Muscle of leg (tissue), 11 donors: Measurements from ENCODE around the gene PPM1G. TPM values are rescaled to one million over a fixed set of nuclear protein-coding genes. Genes with fewer than 3 reads are reported as not detected.

ENCODE experiments used
- DNase-seq: peaks from one replicate; pipeline ENCODE4 v3.0.0; 2013
- H3K27ac ChIP-seq: one replicate; pipeline ENCODE4 v1.5.1; 2013; ENCODE audit warnings: mild to moderate bottlenecking, low read length, control low read depth
- H3K27me3 ChIP-seq: one replicate; pipeline ENCODE4 v1.6.1; 2013; ENCODE audit warnings: low read length; ENCODE audit not compliant: control insufficient read depth, insufficient read depth
- H3K36me3 ChIP-seq: one replicate; pipeline ENCODE4 v1.6.1; 2013; ENCODE audit warnings: low read length; ENCODE audit not compliant: control insufficient read depth, insufficient read depth
- H3K4me1 ChIP-seq: one replicate; pipeline ENCODE4 v1.6.1; 2013; ENCODE audit warnings: low read length; ENCODE audit not compliant: control insufficient read depth, insufficient read depth
- H3K4me3 ChIP-seq: one replicate; pipeline ENCODE4 v1.5.1; 2013; ENCODE audit warnings: low read length, control low read depth
- H3K9me3 ChIP-seq: replicated peaks from 2 replicates; pipeline ENCODE4 v1.6.1; 2013; ENCODE audit warnings: low read depth, low read length; ENCODE audit not compliant: control insufficient read depth
- WGBS: methylation state at CpG from one replicate; pipeline ENCODE4 v1.1.5; 2013; ENCODE audit warnings: missing lambda C conversion rate; ENCODE audit not compliant: insufficient coverage; 5-methylcytosine and 5-hydroxymethylcytosine counted together
- polyA plus RNA-seq, 8 donors: library from polyadenylated mRNA; unstranded; fragments of 120-200 nt; gene quantifications; one replicate each; pipeline versions ENCODE4 v1.2.1 to v1.2.3, GENCODE V29; 2013; ENCODE audit warnings: inconsistent platforms in 1 of 8, low replicate concordance in 1 of 8; ENCODE audit not compliant: insufficient read length in 8 of 8, insufficient read depth in 1 of 8
- total RNA-seq: library from RNA; stranded (reverse); fragments of 120-200 nt; gene quantifications from one replicate; pipeline ENCODE4 v1.2.4, GENCODE V29; 2013

PPM1G gene
- total and polyA plus RNA-seq, 9 donors = 39.0 to 70.1 (median 60.0) TPM

GRCh38 chr2:27421660-27422250, 12.4 kb upstream of the PPM1G start:
- DNase-seq = no peak
- no peaks in the 10 kb centered on the region for H3K9me3 ChIP-seq
- no peaks in the 10 kb centered on the region for H3K4me1 ChIP-seq
- no peaks in the 10 kb centered on the region for H3K27me3 ChIP-seq
- no CpG with 5 or more reads among the region's 4 CpGs for WGBS
- H3K27ac ChIP-seq = no peak overlapping the region
- no peaks in the 10 kb centered on the region for H3K36me3 ChIP-seq
- no peak overlapping the region for H3K4me3 ChIP-seq

DNA sequence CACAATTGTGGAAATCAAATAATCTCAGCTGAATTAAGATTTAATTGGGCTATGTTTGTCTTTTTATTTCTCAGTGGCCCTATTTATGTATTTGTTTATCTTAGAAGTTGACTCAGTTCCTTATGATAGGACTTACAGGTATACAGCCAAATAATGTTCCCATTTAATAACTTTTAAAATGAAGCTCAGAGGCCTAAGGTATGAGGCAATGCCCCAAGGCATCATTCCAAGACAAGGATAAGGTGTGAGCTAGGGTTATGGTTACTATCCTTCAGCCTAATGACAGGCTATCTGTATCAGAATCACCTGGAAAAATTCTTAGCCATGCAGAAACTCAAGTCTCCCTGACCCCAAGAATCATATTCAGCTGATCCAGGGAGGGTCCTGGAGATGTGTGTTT, 11.6 kb upstream of the PPM1G start:
- H3K9me3 ChIP-seq = no peaks in the 10 kb centered on the region
- no peaks in the 10 kb centered on the region for H3K36me3 ChIP-seq
- no peak overlapping the region for H3K4me3 ChIP-seq
- H3K27ac ChIP-seq = no peak overlapping the region
- no peaks in the 10 kb centered on the region for H3K27me3 ChIP-seq
- H3K4me1 ChIP-seq = no peaks in the 10 kb centered on the region
- DNase-seq = no peak

DNA sequence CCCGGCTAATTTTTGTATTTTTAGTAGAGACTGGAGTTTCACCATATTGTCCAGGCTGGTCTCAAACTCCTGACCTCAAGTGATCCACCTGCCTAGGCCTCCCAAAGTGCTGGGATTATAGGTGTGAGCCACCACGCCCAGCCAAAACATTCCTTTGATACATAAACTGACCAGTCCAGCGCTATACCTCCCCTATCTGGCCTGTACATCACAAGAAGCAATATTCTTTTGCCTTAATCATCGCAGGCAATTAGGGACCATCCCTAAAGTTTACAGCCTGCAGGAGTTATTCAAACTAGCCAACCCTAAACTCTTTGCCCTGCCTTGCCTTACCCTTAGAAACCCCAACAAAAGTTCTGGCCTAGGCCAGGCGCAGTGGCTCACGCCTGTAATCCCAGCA, 6.8 kb upstream of the PPM1G start:
- no peaks in the 10 kb centered on the region for H3K9me3 ChIP-seq
- no peaks in the 10 kb centered on the region for H3K27me3 ChIP-seq
- no peaks in the 10 kb centered on the region for H3K4me1 ChIP-seq
- H3K27ac ChIP-seq = no peak overlapping the region
- DNase-seq = no peak
- H3K4me3 ChIP-seq = no peak overlapping the region
- WGBS = 85% methylated on average over 3 of the region's 6 CpGs
- no peaks in the 10 kb centered on the region for H3K36me3 ChIP-seq

DNA sequence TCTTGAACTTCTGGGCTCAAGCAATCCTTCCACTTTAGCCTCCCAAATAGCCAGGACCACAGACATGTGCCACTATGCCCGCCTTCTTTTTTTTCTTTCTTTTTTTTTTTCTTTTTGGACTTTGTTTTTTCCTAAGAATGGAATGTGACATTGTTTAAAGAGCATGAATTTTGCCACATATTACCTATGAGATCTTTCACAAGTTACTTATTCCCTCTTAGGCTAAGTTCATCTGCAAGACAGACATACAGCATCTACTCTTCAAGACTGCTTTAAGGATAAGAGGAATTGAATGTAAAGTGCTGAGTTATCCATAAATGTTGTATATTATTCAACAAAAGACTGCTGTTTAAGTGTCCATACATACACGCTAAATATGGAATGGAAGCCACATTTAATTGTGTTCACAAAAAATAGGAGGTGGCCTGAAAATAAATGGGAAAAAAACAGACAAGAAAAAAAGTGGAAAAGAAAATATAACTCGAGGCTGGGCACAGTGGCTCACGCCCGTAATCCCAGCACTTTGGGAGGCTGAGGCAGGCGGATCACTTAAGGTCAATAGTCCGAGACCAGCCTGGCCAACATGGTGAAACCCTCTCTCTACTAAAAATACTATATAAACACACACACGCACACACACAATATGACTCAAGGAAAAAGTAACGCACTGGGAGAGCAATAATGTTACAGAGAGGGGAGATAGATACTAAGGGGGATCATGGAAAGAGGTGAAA, 3.2 kb upstream of the PPM1G start:
- peaks cover 1% of the 10 kb centered on the region for H3K36me3 ChIP-seq
- no peak overlapping the region for H3K4me3 ChIP-seq
- no peak for DNase-seq
- 95% methylated on average over 3 of the region's 9 CpGs for WGBS
- no peaks in the 10 kb centered on the region for H3K9me3 ChIP-seq
- peaks cover 14% of the 10 kb centered on the region for H3K4me1 ChIP-seq
- no peak overlapping the region for H3K27ac ChIP-seq
- no peaks in the 10 kb centered on the region for H3K27me3 ChIP-seq

- Histone ChIP-seq H3K4me1 (peaks cover 14% of the 10 kb centered on the region), H3K9me3 (no peaks in the 10 kb centered on the region), H3K4me3 (peak overlapping the region; percentile 86), H3K27me3 (no peaks in the 10 kb centered on the region), H3K36me3 (peaks cover 9% of the 10 kb centered on the region), H3K27ac (peak overlapping the region; percentile 82)
- WGBS = 0% methylated on average over 22 of the region's 33 CpGs
- no peak for DNase-seq
These were observed 630 bp downstream of the PPM1G start for GRCh38 chr2:27408601-27409320.

DNA sequence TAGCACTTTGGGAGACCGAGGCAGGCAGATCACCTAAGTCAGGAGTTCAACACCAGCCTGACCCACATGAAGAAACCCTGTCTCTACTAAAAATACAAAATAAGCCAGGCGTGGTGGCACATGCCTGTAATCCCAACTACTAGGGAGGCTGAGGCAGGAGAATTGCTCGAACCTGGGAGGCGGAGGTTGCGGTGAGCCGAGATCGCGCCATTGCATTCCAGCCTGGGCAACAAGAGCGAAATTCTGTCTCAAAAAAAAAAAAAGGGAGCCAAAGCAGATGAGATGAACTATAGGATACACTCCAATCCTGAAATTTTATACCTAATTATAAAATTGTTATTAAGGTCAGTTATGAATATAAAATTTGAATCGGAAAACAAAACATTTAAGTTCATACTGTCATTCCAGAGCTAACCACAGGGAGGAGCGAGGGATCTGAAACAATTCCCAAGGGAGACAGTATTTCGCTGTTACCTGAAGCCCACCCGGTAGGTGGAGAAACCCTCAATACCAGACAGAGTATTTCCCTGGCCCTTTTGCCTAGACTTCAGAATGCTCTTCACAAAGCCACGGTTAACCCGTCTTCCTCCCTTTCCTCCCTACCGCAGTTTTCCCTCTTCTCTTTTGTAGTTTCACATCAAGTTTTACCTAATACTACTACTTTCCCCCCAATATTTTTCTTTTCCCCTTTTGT, 1.4 kb downstream of the PPM1G start:
- H3K27ac ChIP-seq = no peak overlapping the region
- H3K4me3 ChIP-seq = peak overlapping the region; percentile 86
- no peaks in the 10 kb centered on the region for H3K27me3 ChIP-seq
- H3K36me3 ChIP-seq = peaks cover 9% of the 10 kb centered on the region
- WGBS = 2% methylated on average over 6 of the region's 16 CpGs
- peaks cover 14% of the 10 kb centered on the region for H3K4me1 ChIP-seq
- peak; percentile 48 for DNase-seq
- H3K9me3 ChIP-seq = no peaks in the 10 kb centered on the region

GRCh38 chr2:27400348-27401135, 8.8 kb downstream of the PPM1G start:
- H3K27ac ChIP-seq = no peak overlapping the region
- H3K4me3 ChIP-seq = no peak overlapping the region
- H3K27me3 ChIP-seq = no peaks in the 10 kb centered on the region
- WGBS = no CpG with 5 or more reads among the region's 2 CpGs
- peaks cover 2% of the 10 kb centered on the region for H3K36me3 ChIP-seq
- DNase-seq = no peak
- H3K9me3 ChIP-seq = no peaks in the 10 kb centered on the region
- no peaks in the 10 kb centered on the region for H3K4me1 ChIP-seq

DNA sequence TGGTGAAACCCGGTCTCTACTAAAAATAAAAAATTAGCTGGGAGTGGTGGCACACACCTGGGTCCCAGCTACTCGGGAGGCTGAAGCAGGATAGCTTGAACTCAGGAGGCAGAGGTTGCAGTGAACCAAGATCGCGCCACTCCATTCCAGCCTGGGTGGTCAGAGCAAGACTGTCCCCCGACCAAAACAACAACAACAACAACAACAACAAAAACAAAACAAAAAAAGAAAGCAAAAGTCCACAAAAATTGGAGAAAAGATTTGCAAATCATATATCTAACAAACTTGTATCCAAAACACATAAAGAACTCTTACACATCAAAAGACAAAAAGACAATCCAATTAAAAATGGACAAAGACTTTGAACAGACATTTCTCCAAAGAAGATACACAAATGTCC, 10.4 kb downstream of the PPM1G start:
- H3K4me1 ChIP-seq = no peaks in the 10 kb centered on the region
- no peak overlapping the region for H3K4me3 ChIP-seq
- no peaks in the 10 kb centered on the region for H3K36me3 ChIP-seq
- no peak overlapping the region for H3K27ac ChIP-seq
- no peaks in the 10 kb centered on the region for H3K27me3 ChIP-seq
- no peaks in the 10 kb centered on the region for H3K9me3 ChIP-seq
- no CpG with 5 or more reads among the region's 5 CpGs for WGBS
- DNase-seq = no peak

DNA sequence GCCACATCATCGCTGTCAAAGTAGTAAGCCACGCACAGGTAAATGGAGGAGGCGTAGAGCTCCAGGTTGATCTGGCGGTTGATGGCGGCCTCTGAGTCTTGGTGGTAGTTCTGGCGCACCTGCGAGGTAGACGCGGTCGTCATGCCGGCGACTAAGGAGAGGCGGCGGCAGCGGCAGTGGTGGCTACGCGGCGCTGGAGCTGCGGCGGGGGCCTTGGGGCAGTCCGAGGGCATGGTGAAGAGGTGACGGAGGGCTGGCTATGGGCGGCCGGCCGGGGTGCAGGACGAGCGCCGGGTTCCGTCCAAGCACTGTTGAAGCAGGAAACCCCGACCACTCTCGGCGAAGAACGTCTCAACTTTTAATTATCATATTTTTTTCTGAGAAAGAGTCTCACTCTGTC, 16.2 kb downstream of the PPM1G start:
- no peaks in the 10 kb centered on the region for H3K9me3 ChIP-seq
- H3K4me3 ChIP-seq = no peak overlapping the region
- 94% methylated on average over 26 of the region's 33 CpGs for WGBS
- DNase-seq = no peak
- H3K27ac ChIP-seq = no peak overlapping the region
- H3K36me3 ChIP-seq = peaks cover 5% of the 10 kb centered on the region
- no peaks in the 10 kb centered on the region for H3K27me3 ChIP-seq
- no peaks in the 10 kb centered on the region for H3K4me1 ChIP-seq
